NCI-H2107 (cell line): ENCODE measurements around the gene P4HTM.
"Not testable (repeated sequence)": the region's sequence is repeated elsewhere in the genome, so short reads cannot be mapped to it uniquely, and the experiment has no call there.

Experiments
- DNase-seq: peaks from one replicate; lab custom pipeline; 2025; lab: John Stamatoyannopoulos, UW

P4HTM gene

DNA sequence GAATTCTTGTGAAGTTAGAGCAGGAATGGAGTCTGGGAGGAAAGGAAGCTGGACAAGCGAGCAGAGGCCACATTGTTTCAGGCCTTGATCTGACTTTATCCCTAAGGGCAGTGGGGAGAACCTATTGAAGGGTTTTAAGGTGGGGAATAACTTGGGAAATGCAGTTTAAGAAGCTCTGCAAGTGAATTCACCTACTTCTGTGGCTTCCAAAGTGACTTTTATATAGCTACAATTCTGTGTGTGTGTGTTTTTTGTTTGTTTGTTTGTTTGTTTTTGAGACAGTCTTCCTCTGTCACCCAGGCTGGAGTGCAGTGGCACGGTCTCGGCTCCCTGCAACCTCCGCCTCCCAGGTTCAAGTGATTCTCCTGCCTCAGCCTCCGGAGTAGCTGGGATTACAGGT lies 18.6 kb downstream of the P4HTM start:
- not testable (repeated sequence) for DNase-seq

GRCh38 chr3:49009396-49009795 lies 19.4 kb downstream of the P4HTM start:
- DNase-seq: no peak

- DNase-seq: no peak
Measured at GRCh38 chr3:49012441-49013017, 22.5 kb downstream of the P4HTM start.

DNA sequence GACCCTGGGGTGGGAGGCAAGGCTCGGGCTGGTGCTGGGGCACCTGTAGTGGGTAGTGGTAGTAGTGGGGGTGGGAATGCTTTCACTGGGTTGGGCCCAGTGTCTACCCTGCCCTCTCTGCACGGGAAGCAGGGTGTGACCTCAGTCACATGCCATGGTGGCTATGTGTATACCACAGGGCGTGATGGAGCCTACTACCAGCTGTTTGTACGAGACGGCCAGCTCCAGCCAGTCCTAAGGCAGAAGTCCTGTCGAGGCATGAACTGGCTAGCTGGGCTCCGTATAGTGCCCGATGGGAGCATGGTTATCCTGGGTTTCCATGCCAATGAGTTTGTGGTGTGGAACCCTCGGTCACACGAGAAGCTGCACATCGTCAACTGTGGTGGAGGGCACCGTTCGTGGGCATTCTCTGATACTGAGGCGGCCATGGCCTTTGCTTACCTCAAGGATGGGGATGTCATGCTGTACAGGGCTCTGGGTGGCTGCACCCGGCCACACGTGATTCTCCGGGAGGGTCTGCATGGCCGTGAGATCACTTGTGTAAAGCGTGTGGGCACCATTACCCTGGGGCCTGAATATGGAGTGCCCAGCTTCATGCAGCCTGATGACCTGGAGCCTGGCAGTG lies 23.2 kb downstream of the P4HTM start:
- no peak for DNase-seq

DNA sequence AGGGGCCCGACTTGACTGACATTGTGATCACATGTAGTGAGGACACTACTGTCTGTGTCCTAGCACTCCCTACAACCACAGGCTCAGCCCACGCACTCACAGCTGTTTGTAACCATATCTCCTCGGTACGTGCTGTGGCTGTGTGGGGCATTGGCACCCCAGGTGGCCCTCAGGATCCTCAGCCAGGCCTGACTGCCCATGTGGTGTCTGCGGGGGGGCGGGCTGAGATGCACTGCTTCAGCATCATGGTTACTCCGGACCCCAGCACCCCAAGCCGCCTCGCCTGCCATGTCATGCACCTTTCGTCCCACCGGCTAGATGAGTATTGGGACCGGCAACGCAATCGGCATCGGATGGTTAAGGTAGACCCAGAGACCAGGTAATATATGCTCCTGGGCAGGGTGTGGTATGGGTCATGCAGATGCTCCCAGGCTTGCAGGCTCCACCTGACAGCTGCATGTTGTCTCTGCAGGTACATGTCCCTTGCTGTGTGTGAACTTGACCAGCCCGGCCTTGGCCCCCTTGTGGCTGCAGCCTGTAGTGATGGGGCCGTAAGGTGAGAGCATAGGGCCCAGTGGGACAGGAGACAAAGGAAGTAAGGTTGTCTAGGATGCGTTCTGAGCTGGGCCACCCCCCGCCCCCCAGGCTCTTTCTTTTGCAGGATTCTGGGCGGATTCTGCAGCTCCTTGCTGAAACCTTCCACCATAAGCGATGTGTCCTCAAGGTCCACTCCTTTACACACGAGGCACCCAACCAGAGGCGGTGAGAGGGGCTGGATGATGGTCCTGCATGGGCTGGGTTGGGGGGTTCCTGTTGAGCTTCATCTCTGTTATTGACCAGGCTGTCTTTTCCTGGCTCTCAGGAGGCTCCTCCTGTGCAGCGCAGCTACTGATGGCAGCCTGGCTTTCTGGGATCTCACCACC lies 24.0 kb downstream of the P4HTM start:
- DNase-seq: no peak

- no peak for DNase-seq
Measured at GRCh38 chr3:49015072-49015471, 25.0 kb downstream of the P4HTM start.

DNA sequence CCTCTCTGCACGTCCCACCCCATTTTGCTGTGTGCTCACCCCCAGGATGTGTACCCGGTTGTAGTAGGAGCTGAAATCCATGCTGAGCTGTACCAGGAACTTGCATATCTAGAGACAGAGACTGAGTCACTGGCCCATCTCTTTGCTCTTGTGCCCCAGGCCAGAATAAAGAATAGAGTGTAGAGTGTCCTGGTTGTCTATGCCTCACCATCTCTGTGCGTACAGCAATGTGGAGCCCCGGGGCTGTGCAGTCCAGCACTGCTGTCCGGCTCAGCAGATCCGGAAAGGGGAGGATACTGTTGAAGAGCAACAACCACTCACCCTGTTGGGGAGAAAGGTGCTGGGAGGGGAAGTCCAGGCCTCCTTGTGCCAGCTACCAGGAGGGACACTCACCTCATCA lies 25.7 kb downstream of the P4HTM start:
- DNase-seq: no peak

DNA sequence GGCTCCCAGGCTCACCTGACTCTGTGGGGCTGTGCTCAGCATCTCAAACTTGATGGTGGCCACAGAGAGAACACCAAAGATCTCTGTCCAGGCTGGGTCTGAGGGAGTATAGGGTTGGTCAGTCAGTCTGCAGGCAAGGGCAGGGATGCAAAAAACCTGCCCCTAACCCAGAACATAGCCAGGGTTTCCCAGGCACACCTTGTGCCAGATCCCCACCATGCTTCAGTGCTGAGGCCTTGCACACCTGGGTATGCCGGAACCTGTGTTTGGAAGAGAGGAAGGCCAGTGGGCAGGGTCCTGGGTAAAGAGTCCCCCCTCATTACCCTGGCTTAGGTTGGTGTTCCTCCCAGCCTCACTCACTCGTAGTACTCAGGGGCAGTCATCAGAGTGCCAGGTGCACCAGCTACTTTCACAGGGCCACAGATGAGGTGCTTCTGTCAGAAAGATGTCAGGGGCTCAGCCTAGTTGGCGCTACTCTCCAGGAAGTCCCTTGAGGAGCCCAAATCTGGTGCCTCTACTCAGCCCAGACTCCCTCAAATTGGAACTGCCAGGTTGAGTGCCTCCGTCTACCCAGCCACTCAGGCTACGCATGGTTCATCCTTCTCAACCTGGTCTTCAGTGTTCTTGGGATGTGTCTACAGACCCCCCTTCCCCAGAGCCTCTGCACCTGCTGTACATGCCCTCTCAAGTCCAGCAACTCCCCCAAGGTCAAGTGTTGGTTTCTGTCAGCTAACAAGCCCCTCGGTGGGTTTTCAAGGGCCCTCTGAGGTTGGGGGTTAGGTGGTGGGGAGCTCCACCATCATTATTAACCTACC lies 26.6 kb downstream of the P4HTM start:
- DNase-seq: no peak

- DNase-seq: no peak
Measured at GRCh38 chr3:49017229-49017970, 27.4 kb downstream of the P4HTM start.

DNA sequence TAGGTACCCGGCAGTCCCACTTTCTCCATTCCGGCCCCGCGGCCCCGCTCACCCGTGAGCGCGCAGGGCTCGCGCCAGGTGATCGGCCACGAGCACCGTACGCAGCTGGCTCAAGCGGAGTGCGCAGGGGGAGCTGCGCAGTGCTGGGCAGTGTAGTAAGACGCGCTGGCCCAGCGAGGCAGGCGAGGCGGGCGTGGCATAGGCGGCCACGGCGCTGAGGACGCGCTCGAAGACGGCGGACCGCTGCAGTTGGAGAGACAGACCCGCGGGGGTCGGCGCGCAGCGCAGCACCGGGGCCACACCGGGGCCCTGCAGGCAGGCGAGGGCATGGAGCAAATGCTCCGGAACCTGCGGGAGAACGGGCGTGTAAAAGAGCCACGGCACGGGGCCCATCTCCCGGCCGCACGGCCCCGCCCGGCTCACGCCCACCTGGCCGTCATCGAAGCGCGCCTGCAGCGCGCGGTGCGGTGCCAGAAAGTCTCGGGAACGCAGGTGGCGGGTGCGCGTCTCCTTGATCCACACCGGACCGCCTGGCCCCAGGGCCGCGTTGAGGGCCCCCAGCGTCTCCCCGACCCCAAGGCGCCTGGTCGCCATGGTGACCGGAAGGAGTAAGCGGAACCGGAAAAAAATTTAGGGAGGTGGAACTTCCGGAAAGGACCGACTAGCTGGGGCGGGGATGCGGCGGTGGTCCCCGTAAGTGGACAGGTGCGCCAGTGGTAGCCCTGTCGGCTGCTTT lies 28.1 kb downstream of the P4HTM start, which contains the start of gene DALRD3:
DALRD3 (minus strand) TSS at position 610 of the 736 bp plus-strand sequence; CDS start at position 594, 16 bp downstream.
- DNase-seq: no peak

GRCh38 chr3:49018707-49019006 lies 28.6 kb downstream of the P4HTM start:
- DNase-seq: no peak

- no peak for DNase-seq
Measured at GRCh38 chr3:49019941-49020329, 29.9 kb downstream of the P4HTM start.

GRCh38 chr3:49020330-49021212 lies 30.5 kb downstream of the P4HTM start:
- DNase-seq: no peak

- DNase-seq: peak; percentile 93
Measured at GRCh38 chr3:49021213-49021812, 31.3 kb downstream of the P4HTM start.

GRCh38 chr3:49021813-49022687 lies 32.0 kb downstream of the P4HTM start, which contains the start of gene NDUFAF3:
NDUFAF3 (plus strand) TSS chr3:49022121; CDS start chr3:49022145, 24 bp downstream.
- peak; percentile 89 for DNase-seq

DNA sequence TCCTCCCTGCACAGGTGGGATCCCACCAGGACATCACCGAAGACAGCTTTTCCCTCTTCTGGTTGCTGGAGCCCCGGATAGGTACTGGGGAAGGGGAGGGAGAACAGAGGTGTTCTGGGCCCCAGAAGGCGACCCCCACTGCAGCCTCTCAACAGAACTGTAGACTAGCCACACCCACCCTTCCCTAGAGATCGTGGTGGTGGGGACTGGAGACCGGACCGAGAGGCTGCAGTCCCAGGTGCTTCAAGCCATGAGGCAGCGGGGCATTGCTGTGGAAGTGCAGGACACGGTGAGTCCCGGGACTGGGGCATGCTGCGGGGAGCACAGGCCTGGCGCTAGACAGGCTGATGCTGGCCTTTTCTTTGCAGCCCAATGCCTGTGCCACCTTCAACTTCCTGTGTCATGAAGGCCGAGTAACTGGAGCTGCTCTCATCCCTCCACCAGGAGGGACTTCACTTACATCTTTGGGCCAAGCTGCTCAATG lies 32.7 kb downstream of the P4HTM start:
- DNase-seq: no peak

DNA sequence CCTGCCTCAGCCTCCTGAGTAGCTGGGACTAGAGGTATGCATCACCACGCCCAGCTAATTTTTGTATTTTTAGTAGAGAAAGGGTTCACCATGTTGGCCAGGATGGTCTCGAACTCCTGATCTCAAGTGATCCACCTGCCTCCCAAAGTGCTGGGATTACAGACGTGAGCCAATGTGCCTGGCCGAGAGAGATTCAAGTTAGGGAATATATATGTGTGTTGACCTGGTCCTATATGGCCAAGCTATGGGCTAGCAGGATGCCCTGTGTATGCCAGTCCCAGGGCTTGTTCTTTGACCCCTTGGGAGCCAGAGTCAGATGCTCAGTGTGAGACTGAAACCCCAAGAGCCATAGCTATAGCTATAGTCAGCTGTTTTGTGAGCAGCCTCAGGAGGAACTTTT lies 33.7 kb downstream of the P4HTM start:
- DNase-seq: no peak

DNA sequence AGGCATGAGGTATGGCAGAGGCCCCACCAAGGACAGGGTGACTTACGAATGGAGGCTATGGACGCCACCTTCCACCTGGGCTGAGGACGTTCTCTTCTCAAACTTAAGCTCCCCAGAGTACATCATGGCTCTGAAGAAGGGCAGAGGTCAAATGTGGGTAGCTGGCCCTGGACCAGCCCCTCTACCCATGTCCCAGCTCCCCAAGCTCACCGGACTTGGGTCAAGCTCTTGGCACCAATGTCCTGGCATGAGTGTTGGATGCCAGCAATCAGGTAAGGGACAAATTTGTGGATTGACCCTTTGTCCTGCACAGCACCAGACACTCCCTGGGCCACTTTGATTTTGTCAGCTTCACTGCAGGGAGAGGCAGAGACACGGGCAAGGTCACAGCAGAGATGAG lies 34.4 kb downstream of the P4HTM start:
- DNase-seq: no peak
